ENCODE results near the gene C11orf97.

DNA sequence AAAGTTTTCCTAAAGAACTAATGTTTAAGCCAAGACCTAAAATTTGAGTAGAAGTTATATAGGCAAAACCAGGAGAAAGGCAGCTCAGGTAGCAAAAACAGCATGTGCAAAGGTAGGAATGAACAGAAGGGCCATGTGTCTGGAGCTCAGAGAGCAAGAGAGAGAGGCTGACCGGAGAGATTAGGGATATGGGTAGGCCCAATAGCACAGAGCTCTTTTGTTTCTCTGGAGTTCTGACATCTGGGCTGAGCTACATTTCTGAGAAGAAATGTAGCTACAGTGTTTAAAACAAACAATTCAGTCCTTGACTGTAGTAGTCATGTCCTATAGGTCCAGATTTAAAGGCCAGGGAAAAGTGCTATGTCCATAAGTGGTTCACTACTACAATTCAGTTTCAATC lies 4.5 kb downstream of the C11orf97 start:
- TF ChIP-seq, protein P1, sequence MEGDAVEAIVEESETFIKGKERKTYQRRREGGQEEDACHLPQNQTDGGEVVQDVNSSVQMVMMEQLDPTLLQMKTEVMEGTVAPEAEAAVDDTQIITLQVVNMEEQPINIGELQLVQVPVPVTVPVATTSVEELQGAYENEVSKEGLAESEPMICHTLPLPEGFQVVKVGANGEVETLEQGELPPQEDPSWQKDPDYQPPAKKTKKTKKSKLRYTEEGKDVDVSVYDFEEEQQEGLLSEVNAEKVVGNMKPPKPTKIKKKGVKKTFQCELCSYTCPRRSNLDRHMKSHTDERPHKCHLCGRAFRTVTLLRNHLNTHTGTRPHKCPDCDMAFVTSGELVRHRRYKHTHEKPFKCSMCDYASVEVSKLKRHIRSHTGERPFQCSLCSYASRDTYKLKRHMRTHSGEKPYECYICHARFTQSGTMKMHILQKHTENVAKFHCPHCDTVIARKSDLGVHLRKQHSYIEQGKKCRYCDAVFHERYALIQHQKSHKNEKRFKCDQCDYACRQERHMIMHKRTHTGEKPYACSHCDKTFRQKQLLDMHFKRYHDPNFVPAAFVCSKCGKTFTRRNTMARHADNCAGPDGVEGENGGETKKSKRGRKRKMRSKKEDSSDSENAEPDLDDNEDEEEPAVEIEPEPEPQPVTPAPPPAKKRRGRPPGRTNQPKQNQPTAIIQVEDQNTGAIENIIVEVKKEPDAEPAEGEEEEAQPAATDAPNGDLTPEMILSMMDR (IDR thresholded peaks at IDR 0.05), result no peak
- no peak for TF ChIP-seq POLR2A (IDR thresholded peaks at IDR 0.05)
